HG03432 (cell line): ENCODE results near the gene DNAJC1.
A peak's percentile ranks its signal among the peaks of the same experiment; 100 is the strongest.
"Not testable (repeated sequence)": the region's sequence is repeated elsewhere in the genome, so short reads cannot be mapped to it uniquely, and the experiment has no call there.

ENCODE experiments used
- ATAC-seq: cut with Tn5 transposase; IDR thresholded peaks from one replicate; pipeline ENCODE4 v1.9.1; 2021; ENCODE audit warnings: mild to moderate bottlenecking, moderate library complexity; ENCODE audit not compliant: unreplicated experiment

Gene DNAJC1

GRCh38 chr10:22003177-22003963, at the start of gene DNAJC1:
Gene DNAJC1, minus strand, starts transcription at chr10:22003730. Its CDS starts 296 bp downstream, at chr10:22003434.
- ATAC-seq, result peak; percentile 96

DNA sequence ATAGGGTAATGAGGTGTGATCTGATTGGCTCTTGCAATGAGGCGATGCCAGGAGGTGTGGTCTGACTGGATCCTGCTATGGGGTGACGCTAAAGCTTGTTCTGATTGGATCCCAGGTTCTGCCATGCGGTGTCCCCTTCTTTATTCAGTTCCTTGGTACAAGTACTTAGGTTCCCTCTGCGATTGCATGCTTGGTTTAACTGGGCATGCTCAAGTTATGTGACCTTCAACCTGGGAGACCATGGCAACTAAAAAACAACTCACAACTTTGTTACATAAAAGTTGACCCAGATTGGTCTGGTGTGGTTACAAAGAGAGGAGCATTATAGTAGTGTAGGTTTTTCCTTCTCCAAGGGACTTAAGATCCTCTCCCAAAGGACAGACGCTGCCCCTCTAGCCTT, 49.5 kb upstream of the DNAJC1 start:
- ATAC-seq, result no peak

DNA sequence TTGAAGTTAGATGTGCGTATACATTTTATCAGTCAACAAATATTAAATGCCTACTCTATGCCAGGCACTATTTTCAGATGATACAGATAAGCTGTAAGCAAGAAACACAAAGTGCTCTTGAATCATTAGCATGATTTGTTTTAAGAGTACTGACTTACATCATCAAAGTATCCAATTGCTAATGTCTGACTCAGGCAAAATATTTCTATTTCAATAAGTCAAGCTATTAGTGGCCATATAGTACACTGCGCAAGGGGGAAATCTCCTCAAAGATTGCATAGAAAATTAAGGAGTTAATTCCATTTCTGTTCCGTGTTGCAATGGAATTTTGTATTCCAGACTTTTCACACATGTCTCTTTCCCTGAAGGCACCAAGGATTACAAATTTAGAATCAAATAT, 46.1 kb upstream of the DNAJC1 start:
- no peak for ATAC-seq

- ATAC-seq, result no peak
Observed at GRCh38 chr10:22047812-22048211, 44.3 kb upstream of the DNAJC1 start.

- ATAC-seq, result no peak
Observed at GRCh38 chr10:22043327-22043633, 39.8 kb upstream of the DNAJC1 start.

DNA sequence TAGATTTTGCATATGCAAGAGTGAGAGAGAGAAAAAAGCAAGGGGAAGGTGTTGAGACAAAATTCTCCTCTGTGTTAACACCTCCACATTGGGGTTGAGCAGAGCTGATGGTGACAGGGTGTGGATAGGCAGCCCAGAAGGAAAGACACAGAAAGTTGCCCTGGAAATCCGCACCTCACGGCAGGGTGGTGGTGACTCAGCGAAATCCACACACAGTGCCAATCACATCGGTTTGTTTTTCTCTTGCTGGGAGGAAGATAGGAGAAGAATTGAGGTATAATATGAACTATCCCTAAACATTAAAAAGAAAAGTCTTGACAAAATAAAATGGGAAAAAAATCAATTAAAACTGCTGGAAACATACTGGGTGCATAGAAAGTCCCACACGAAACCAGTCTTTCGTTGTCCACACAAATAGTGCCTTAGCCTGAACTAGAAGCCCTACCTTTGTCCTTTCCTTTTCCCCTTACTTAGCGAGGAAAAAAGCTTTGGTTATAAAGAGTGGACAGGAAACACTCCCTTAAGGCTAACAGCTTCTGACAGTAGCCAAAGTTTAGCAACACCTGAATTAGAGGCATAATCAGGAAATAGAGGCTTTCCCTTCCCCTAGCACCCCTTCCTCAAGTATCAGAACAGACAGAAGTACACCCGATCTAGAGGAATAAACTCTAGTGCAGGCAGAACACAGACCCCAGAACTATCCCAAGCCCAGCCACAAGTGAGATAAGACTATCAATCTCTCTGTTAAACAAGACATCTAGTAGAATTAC, 39.2 kb upstream of the DNAJC1 start:
- no peak for ATAC-seq

DNA sequence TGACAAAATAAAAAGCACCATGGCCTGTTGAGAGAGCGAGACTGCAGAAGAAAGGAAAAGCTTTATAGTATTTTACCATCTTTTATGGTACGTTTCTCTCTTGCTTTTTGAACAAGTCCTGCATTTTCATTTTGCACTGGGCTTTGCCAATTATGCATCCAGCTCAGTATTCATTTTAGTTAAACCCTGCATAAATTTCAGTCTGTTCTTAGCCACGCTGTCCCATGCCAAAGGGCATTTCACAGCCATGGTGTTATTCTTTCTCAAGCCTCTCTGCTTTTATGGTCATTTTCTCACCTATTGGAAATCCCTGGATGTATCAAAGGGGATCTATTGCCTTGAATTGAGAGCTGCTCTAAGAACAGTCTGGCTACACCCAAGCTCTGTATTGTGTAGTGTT, 30.8 kb upstream of the DNAJC1 start:
- ATAC-seq, result no peak

DNA sequence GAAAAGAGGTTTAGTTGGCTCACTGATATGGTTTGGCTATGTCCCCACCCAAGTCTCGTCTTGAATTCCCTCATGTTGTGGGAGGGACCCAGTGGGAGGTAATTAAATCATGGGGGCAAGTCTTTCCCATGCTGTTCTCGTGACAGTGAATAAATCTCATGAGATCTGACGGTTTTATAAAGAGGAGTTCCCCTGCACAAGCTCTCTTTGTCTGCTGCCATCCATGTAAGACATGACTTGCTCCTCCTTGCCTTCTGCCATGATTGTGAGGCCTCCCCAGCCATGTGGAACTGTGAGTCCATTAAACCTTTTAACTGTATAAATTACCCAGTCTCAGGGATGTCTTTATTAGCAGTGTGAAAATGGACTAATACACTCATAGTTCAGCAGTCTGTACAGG, 28.7 kb upstream of the DNAJC1 start:
- not testable (repeated sequence) for ATAC-seq

DNA sequence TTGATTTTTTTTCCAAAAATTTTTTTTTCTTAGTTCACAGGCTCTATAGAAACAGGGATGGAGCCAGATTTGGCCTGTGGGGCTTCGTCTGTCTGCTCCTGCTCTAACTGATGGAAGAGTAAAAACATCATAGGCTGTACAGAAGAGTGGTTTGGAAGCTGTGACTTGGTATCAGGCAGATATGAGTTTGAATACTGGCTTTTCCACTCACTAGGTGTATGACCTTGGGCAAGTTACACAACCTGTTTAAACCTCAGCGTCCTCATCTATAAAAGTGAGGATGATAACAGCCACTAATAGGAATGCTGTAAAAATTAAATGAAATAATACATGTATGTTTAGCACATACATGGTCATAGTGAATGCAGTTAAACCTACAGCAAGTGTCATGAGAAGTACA, 26.9 kb upstream of the DNAJC1 start:
- no peak for ATAC-seq

- no peak for ATAC-seq
Observed at GRCh38 chr10:22029445-22030236, 26.1 kb upstream of the DNAJC1 start.

- ATAC-seq, result no peak
Observed at GRCh38 chr10:22027364-22028238, 24.1 kb upstream of the DNAJC1 start.

- ATAC-seq, result no peak
Observed at GRCh38 chr10:22026287-22026686, 22.8 kb upstream of the DNAJC1 start.

- ATAC-seq, result no peak
Observed at GRCh38 chr10:22023508-22023907, 20.0 kb upstream of the DNAJC1 start.

GRCh38 chr10:22022257-22023032, 18.9 kb upstream of the DNAJC1 start:
- ATAC-seq, result no peak

DNA sequence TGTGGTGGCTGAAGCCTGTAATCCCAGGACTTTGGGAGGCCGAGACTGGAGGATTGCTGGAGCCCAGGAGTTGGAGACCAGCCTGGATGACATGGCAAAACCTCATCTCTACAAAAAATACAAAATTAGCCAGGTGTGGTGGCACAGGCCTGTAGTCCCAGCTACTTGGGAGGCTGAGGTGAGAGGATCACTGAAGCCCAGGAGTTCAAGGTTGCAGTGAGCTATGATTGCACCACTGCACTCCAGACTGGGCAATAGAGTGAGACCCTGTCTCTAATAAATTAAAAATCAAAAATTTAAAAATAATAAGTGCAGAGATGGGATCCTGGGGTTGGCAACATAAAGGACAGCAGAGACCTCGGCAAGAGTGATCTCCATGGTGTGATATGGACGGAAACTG, 17.6 kb upstream of the DNAJC1 start:
- not testable (repeated sequence) for ATAC-seq

GRCh38 chr10:22017283-22018020, 13.9 kb upstream of the DNAJC1 start:
- ATAC-seq, result no peak

GRCh38 chr10:22016046-22016705, 12.6 kb upstream of the DNAJC1 start:
- ATAC-seq, result no peak

DNA sequence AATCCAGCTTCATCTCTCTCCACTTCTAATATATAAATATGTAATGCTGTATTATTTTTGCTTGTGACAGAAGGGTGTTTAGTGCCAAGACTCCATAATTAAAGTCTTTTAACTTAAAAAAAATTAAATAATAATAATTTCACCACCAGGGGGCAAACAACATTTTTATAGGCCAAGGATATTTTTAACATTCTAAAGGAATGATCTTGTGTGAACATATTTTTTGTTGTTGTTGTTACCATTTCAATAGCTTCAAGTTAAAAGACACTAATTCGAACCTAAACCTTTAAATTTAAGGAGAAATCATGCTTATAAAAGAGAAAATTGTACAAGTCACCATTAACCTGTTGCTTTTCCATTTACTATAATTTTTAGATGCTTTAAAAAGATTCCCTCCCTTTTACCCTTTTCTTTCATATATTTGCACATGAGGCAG, 7.5 kb upstream of the DNAJC1 start:
- ATAC-seq, result no peak

DNA sequence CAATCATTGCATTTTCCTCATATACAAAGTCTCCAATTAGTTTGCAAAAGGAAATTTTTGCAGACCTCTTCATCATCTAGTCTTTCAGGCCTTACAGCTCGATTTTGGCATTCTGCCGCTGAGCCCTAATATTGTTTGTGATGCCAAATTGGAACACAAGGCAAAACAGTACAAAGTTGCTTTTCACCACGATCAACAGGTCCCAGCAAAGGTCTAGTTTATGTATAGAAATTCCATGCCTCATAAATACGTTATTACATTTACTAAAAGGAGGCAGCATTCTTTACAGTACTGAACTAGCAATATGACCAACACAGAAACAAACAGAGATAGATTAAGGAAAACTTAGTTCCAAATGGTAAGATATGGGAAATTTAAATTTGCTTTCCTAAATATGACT, 7.0 kb upstream of the DNAJC1 start:
- ATAC-seq, result no peak
